ENCODE data around the gene SLC41A3.
"Not testable (repeated sequence)": the region's sequence is repeated elsewhere in the genome, so short reads cannot be mapped to it uniquely, and the experiment has no call there.

Gene SLC41A3

GRCh38 chr3:125984951-125985350 lies 99.0 kb downstream of the SLC41A3 start:
- DNase-seq: not testable (repeated sequence)

GRCh38 chr3:125977104-125977503 lies 106.8 kb downstream of the SLC41A3 start:
- not testable (repeated sequence) for DNase-seq

- DNase-seq: not testable (repeated sequence)
Measured at GRCh38 chr3:125976003-125976390, 107.9 kb downstream of the SLC41A3 start.

GRCh38 chr3:125975245-125976002 lies 108.5 kb downstream of the SLC41A3 start:
- DNase-seq: not testable (repeated sequence)

- DNase-seq: peak; percentile 49
Measured at GRCh38 chr3:125971997-125972944, 111.7 kb downstream of the SLC41A3 start.

DNA sequence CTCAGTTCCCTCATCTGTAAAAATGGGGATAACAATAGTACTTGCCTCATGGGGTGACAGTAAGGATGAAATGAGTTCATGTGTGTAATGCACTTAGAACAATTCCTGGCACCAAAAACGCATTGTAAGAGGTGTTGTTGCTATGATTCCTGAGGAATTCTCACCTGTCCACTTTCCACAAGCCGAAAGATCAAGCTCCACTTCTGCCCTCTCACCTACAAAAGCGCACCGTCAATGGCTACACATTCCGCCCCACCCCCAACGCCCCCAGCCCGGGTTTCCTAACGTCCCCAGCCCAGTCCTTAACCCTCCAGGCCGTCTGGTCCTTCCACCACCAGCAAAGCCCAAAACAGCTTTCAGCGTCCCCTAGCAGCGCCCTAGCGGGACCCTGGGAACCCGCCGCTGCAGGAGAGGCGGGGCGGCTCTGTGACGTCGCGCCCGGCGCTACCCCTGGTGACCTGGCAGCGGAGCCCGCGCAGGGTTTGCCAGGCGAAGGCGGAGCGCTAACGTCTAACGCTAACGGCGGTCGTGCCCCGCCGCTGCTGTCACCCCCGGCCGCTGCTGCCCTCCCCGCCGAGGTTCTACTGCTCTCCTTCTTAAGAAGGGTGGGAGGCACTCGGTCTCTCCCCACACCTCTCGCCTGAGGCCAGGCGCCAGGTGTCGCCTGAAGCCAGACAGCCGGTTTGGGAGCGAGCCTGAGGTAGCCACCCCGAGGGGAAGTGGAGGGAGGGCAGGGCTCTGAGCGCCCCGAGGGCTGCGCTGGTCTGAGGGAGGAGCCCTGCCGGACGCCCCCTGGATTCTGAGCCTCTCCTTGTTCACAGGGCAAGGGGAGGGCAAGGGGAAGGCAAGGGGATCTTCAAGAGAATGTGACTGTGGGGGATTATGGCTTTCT lies 115.0 kb downstream of the SLC41A3 start, which contains the start of gene ROPN1B:
ROPN1B (plus strand) TSS at position 478 of the 892 bp plus-strand sequence. CDS start 2,877 bp downstream, outside the sequence.
- not testable (repeated sequence) for DNase-seq

- not testable (repeated sequence) for DNase-seq
Measured at GRCh38 chr3:125968121-125968520, 115.8 kb downstream of the SLC41A3 start.

- DNase-seq: no peak
Measured at GRCh38 chr3:125967156-125967555, 116.8 kb downstream of the SLC41A3 start.

GRCh38 chr3:125965505-125965904 lies 118.4 kb downstream of the SLC41A3 start:
- DNase-seq: no peak

GRCh38 chr3:125963834-125964233 lies 120.1 kb downstream of the SLC41A3 start:
- DNase-seq: not testable (repeated sequence)

GRCh38 chr3:125961289-125961589 lies 122.7 kb downstream of the SLC41A3 start:
- no peak for DNase-seq

DNA sequence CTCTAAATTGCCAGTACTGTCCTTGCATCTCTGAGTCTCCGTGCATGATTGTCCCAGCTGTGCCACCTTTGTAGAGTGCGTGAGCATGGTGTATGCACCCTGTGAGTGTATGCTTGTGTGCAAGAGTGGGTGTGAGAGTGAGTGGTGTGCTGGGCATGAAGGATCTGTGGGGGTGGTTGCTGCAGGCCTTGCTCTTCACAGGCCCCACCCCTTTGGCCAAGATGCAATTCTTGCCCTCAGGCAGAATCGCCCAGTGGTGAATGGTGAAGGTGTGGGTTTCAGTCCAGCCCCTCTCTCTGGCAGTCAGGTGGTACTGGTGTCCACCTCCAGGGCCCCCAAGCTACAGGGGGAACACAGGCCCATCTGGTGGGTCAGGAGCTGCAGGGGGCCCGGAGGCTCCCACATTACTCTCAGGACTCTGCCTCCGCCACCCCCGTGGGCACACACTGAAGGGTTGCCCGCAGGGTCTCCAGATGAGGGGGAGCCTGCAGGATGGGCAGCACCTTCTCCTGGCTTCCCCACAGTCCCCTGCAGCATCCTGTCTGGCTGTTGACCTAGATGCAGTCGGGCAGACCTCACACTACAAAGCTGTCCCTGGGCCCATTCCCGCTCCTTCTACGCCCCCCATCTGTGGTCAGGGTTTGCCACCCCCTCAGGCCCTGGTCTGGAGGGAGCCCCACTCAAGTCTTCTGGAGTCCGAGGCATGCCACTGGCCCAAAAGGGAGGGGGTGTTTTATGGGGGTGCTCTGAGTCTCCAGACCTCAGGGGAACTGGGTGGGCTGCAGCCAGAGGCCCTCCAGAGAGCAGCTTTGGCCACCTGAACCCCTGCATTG lies 123.3 kb downstream of the SLC41A3 start:
- DNase-seq: no peak

DNA sequence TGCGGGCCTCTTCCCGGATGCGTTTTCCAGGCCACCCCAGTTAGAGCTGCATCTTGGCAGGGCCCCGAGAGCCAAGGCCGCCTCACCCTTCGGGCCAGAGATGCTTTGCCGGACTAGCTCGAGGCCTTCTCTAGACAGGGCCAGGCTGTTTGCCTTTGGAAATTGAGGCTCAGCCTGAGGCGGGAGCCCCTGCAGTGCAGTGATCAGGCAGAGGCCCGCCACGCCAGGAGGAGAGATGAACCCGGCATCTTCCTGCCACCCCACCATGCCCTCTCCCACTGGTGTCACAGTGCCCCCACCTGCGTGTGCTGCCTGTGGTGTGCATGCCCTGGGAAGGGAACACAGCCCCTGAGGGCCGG lies 123.9 kb downstream of the SLC41A3 start:
- no peak for DNase-seq

DNA sequence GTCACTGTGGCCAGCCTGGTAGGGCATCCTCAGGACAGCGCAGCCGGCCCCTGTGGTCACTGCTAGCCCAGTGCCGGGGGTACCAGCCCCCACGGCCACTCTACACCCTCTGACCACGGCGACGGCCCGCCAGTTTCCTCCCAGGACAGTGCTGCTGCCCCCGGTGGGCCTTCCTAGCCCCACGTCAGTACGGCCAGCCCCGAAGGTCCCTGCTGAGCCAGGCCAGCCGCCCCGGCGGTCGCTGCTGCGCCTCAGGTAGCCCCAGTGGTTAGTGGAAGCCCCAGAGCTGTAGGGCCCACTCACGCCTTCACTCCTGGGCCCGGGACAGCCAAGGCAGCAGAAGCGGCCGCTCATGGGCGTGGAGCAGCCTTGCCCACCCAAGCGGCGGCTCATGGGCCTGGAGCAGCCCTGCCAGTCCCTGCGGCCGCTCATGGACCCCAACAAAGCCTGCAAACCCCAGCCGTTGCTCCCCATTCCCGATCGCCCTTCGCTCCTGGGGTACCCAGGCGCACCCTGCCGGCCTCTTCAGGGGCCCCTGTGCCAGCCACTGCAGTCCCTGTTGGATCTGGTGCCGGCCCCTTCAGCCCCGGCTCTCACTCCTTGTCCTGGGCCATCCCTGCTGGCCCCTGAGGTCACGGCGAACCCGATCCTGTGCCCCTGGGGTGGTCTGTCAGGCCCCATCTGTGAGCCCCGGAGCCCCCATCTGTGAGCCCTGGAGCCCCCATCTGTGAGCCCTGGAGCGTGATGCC lies 124.4 kb downstream of the SLC41A3 start:
- DNase-seq: no peak

DNA sequence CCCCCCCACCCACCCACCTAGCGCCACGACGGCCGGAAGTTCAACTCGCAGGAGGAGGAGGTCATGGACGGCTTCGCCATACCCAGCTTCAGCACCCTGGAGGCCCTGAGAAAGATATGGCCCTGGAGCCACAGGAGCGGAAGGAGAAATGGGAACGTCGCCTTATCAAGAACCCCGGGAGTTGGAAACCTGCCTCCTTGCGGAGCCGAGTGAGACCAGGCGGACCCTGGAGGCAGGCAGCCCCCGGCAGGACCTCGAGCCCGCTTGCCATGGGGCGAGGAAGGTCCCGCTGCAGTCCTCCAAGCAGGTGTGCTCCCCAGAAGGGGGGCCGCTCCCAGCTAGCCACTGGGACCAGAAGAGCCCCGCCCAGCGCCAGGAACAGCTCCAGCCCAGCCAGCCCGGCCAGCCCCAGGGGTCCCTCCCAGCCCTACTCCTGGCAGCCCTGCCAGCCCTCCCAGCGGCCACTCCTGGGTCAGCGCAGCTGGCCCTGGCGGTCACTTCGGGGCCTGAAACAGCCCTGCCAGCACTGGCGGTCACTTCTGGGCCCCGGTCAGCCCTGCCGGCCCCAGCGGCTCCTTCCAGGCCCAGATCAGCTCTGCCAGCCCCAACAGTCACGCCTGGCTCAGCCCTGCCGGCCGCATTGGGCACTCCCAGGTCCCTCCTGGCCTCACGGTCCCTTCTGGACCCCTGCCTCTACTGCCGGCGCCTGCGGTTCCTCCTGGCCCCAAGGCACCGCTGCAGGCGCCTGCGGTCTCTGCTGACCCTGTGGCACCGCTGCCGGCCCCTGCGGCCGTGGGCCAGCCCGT lies 125.2 kb downstream of the SLC41A3 start:
- DNase-seq: no peak

GRCh38 chr3:125957674-125958510 lies 126.0 kb downstream of the SLC41A3 start:
- no peak for DNase-seq

GRCh38 chr3:125957020-125957419 lies 126.9 kb downstream of the SLC41A3 start:
- not testable (repeated sequence) for DNase-seq

Data from CD4-positive, alpha-beta T cell treated with Interleukin-17A for 1 hour (primary cell).